A673 (cell line): Measurements from ENCODE around the gene GRK4.

Experiments
- EZH2 ChIP-seq: fragments of 200-600 bp; sonication (generic); IDR thresholded peaks from 2 replicates; pipeline ENCODE4 v1.6.1; 2017; ENCODE audit warnings: borderline replicate concordance, low read depth, mild to moderate bottlenecking, mixed read lengths, antibody characterized with exemption, low read length; ENCODE audit not compliant: poor library complexity, severe bottlenecking
- TF ChIP-seq, protein P1 (sequence below): fragments of 300-800, 200-600 bp; sonication (generic); conservative IDR thresholded peaks from 2 replicates; pipeline ENCODE4 v1.5.1; 2017; ENCODE audit warnings: low read depth, mild to moderate bottlenecking, antibody characterized with exemption, low read length, moderate library complexity, mixed read lengths

DNA sequence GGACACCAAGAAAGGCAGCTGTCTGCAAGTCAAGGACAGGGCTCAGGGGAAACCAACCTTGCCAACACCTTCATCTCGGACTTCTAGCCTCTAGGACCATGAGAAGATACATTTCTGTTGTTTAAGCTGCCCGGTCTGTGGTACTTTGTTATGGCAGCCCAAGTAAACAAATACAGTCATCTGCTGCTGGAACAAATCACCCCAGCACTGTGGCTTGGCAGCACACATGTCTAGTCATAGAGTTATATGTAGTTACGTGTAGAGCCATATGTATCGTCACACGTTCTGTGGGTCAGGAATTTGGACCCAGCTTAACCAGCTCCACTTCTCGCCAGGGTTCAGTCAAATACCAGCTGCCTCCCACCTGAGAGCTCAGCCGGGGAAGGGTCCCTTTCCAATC lies 108.4 kb downstream of the GRK4 start:
- TF ChIP-seq, protein P1, sequence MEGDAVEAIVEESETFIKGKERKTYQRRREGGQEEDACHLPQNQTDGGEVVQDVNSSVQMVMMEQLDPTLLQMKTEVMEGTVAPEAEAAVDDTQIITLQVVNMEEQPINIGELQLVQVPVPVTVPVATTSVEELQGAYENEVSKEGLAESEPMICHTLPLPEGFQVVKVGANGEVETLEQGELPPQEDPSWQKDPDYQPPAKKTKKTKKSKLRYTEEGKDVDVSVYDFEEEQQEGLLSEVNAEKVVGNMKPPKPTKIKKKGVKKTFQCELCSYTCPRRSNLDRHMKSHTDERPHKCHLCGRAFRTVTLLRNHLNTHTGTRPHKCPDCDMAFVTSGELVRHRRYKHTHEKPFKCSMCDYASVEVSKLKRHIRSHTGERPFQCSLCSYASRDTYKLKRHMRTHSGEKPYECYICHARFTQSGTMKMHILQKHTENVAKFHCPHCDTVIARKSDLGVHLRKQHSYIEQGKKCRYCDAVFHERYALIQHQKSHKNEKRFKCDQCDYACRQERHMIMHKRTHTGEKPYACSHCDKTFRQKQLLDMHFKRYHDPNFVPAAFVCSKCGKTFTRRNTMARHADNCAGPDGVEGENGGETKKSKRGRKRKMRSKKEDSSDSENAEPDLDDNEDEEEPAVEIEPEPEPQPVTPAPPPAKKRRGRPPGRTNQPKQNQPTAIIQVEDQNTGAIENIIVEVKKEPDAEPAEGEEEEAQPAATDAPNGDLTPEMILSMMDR = no peak
- TF ChIP-seq EZH2 = no peak
